HG03432 (cell line): ENCODE results near the gene LINGO1.

Experiments
- ATAC-seq: cut with Tn5 transposase; IDR thresholded peaks from one replicate; pipeline ENCODE4 v1.9.1; 2021; ENCODE audit warnings: mild to moderate bottlenecking, moderate library complexity; ENCODE audit not compliant: unreplicated experiment

The LINGO1 gene

DNA sequence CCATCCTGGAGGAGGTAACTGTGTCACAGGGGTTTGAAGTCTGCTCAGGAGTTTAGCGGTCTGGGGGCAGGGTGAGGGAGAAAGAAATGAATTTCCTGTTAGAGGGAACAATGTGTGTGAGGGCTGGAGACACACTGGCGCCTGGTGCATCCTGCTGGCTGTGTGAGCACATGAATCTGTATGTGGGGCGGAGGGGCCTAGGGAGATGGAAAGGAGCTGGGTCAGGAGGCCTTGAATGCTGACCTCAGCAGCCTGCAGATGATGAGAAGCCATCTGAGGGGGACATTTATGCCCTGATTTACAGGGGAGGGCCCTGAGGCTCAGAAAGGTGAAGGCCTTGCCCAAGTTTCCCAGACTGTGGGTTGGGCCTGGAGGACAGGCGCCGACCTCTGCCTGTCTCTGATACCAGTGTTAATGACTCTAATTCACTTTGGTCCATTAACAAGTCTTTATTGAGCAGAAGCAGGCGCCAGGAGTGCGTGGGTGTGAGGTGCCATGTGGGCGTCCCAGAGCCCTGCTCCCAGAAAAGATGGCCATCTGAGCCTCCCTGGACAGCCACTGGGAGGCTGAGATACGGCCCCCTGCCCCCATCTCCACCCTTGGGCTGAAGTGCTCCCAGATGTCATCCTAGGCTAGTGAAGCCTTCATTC lies 34.8 kb downstream of the LINGO1 start:
- no peak for ATAC-seq

- no peak for ATAC-seq
Measured at GRCh38 chr15:77596821-77597803, 35.6 kb downstream of the LINGO1 start.

DNA sequence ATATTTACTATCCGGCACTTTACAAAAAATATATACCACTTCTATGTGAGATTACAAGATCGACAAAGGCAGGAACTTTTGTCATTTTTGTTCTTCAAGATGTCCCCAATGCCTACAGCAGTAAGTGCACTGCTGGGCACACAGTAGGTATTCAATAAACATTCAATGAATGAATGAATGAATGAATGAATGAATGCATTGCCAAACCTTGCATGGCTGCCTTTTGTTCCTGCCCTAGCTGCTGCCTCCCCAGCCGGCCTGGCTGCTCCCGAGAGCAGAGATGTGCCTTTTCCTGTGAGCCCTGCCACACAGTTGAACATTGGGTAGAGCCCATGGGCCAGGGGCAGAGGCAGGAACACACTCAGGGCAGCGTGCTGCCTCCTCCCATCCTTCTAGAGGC lies 37.5 kb downstream of the LINGO1 start:
- ATAC-seq = no peak

GRCh38 chr15:77592758-77593157 lies 40.0 kb downstream of the LINGO1 start:
- no peak for ATAC-seq

- ATAC-seq = no peak
Measured at GRCh38 chr15:77591968-77592613, 40.6 kb downstream of the LINGO1 start.

DNA sequence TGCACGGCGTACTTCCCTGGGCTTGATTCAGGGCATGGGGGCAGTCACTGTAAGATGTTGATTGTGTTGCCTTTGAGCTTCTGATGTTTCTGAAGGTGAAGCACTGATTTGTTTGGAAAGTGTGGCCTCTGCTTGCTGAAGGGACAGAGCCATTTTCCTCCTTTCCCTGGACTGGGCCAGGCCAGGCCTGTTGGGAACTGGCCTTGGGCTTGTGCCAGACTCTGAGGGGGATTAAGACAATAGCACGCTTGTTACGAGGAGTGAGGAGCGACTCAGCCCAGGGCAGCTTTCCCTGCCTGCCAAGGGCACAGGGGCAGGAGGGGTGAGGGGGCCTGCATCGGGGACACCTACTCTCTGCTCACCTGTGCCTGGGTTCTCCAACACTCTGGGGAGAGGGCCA lies 42.9 kb downstream of the LINGO1 start:
- ATAC-seq = no peak

DNA sequence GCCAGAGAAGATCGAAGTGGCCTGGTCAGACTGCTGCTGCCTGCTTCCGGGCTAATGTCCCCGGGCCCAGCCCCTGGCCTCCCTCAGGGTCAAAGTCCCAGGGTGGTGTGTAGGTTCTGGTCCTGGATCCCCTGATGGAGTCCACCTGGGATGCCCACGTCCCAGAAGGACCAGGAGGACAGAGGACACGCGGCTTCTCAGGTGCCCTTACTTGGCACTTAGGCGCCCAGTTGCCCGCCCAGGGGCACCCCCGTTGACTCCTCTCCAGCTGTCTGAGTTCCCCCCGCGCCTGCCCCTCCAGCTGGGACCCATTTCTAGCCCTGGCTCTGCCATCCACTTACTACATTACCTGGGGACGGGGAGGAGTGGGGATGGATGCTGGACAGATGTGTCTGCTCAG lies 44.6 kb downstream of the LINGO1 start:
- no peak for ATAC-seq

GRCh38 chr15:77584691-77585090 lies 48.0 kb downstream of the LINGO1 start:
- ATAC-seq = no peak

DNA sequence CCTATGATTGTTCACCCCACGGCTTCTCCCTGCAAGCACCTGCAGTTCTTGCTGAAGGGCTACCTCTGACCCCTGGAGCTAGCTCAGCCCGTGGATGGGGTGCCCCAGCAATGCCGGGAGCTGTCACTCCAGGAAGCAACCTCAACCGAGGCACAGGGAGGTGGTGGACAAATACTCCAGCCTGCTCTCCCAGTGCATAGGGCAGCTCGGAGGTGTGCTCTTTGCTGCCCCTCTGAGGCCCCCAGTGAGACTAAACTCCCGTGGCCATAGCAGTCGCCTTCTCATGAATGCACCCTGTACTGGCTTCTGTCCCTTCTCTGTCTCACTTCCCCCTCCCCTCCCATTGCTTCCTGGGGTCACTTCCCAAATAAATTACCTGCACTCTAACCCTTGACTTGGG lies 48.5 kb downstream of the LINGO1 start:
- ATAC-seq = no peak

DNA sequence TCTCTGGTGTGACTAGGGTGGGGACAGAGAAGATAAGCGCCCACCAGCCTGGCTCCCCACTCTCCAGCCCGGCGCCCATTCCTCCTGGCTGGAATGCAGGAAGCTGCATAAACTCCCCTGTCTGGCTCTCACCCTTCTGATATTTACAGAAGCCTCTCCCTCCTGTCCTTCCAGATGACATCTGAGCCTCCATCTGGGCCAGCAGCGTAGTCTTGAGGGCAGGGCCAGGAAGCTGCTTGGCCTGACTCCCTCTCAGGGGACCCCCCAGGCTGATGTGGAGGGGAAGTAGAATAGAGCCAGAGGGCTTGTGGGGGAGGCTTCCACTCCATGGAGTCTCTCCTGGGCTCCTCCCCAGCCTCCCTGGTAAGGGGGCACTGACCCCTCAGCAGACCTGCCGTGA lies 49.9 kb downstream of the LINGO1 start:
- ATAC-seq = no peak

- no peak for ATAC-seq
Measured at GRCh38 chr15:77581896-77582569, 50.7 kb downstream of the LINGO1 start.

GRCh38 chr15:77580996-77581682 lies 51.6 kb downstream of the LINGO1 start:
- ATAC-seq = no peak

- ATAC-seq = no peak
Measured at GRCh38 chr15:77579498-77580188, 53.1 kb downstream of the LINGO1 start.

- no peak for ATAC-seq
Measured at GRCh38 chr15:77578641-77579372, 53.9 kb downstream of the LINGO1 start.

DNA sequence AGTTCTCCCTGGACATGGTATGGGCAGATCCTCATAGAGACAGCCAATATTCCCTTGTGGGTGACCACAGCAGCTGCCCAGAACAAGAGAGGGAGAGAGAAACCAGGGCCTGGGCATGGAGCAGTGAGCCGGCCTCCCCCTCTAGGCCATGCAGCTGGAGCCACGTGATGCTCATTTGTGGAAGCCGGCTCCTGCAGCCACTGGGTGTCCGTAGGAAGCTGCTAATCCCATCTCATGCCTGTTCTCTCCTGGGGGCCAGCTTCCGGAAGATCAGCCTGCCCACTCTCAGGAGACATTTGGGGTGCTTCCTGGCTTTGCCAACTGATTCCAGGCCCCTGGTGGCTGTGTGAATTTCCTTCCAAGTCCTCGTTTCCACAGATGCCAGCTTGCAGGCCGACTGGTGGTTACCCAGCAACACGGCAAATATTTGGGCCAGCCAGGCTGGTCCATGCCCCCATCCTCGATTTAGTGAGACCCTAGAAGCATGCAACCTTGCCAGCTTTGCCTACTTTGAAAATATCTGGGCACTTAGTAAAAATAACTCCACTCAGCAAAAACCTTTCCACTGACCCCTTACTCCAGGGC lies 55.3 kb downstream of the LINGO1 start:
- no peak for ATAC-seq

GRCh38 chr15:77576538-77576937 lies 56.2 kb downstream of the LINGO1 start:
- ATAC-seq = no peak

DNA sequence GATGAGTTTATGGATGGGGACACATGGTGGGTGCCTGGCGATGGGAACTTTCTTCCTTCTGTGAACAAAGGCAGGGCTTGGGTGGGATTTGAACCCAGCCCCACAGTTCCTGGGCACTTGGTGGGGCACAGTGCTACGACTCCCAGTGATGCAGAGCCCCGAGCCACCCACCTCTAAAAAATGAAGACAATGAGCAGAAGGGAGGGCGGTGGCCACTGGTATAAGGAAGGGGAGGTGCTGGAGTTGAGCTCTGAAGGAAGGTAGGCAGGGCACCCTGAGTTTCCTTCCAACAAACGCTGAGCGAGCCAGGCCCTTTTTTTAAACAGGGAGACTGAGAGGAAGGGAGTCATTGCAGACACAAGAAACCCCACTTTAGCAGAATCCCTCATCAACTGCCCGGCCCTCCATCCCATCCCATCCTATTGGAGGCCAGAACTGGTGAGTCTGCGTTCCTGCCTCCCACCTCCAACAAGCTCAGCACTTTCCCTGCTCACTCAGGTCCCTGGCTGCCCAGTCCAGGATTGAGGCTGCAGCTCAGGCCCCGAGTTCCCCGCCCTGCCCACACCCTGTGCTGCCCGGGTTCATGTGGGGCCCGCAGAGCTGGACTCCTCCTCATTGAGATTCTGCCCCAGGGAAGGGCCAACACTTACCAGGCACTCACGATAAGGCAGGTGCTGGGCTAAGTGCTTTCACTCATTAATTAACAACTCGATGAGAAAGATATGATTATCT lies 57.3 kb downstream of the LINGO1 start:
- no peak for ATAC-seq

DNA sequence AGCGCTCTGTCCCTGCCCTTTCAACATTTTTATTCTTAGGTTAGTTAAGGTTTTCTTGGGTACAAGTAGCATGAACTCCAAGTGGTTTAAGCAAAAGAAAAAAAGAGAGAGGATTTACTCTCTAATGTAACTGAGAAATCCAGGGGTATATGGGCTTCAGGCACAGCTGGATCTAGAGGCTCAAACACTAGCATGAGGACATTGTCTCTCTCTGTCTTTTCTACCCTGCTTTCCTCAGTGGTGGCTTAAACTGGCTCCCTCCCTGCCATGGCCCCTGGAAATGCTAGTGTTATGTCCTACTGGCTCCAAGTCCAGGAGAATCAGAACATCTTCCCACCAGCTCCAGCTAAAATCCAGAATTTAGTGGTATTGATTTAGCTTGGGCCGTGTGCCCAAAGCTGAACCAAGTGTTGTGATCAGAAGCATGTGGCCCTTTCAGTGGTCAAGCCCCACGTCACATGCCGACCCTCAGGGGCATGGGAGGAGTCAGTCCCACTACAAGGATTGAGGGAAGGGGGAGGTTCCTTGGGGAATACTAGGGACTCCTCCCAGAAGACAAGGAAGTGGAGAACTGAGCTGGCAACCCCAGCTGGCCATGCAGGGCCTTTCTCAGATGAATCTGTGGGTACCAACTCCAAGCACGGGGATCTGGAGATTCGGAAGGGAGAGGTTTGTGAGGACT lies 58.0 kb downstream of the LINGO1 start:
- no peak for ATAC-seq
